Activated T-helper 9 cell treated with anti-CD3 and anti-CD28 coated beads, Interleukin-2, amount 50 U/mL, for 16 hours (primary cell): Measurements from ENCODE around the gene CIPC.

ENCODE experiments used
- DNase-seq: peaks from one replicate; pipeline ENCODE4 v3.0.0-alpha.2; 2020; ENCODE audit warnings: low read depth

The CIPC gene

GRCh38 chr14:77097700-77098528, at the start of gene CIPC:
CIPC (plus strand) TSS chr14:77098258; CDS start chr14:77105709, 7,451 bp downstream.
- DNase-seq: peak; percentile 99

DNA sequence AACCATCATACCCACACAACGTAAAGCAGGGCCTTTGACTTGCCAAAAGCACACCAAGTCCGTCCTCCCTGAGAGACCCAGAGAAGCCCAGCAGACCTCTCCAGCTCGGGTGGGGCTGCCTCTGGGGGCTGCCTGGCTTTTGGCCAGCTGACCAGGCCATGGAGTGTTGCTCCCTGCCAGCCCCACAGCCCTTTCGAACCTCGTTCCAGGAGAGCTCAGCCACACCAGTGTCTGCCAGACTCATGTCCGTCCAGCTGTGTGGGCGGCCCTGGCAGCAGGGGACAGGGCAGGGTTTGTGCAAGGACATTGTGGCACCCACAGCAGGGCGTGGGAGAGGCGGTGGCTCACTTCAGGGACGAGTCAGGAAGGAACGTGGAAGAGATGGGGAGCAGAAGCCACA, 46.9 kb upstream of the CIPC start:
- no peak for DNase-seq

- no peak for DNase-seq
Measured at GRCh38 chr14:77052281-77053044, 45.6 kb upstream of the CIPC start.

- DNase-seq: peak; percentile 61
Measured at GRCh38 chr14:77053046-77053841, 44.8 kb upstream of the CIPC start.

DNA sequence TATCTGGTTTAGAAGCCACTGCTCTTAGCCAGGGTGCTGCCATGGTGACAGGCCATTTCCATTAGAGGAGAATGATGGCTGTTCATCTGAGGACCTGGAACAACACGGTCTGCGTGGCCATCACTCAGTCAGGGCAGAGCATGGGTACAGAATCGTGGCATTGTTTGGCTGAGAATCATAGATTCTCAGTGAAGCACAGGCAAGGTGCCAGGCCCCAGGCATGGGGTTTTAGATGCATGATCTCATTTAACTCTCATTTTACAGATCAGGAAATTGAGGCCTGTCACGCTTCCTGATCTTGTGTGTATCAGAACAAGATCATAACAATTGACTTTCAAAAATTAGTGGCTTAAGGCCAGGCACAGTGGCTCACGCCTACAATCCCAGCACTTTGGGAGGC, 42.8 kb upstream of the CIPC start:
- no peak for DNase-seq

DNA sequence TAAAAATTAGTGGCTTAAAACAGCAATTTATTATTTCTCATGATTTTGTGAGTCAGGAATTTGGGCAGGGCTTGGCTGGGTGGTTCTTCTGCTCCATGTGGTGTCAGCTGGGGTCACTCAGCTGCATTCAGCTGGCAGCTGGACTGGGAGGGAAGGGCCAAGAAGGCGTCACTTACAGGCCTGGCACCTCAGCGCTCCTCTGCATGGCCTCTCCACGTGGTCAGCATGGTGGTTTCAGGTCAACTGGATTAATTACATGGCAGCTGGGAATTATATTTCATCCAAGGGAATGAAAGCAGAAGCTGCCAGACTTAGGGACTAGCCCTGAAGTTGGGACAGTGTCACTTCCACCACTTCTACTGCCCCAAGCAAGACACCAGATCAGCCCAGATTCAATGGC, 42.1 kb upstream of the CIPC start:
- DNase-seq: no peak

GRCh38 chr14:77058117-77058516, 39.9 kb upstream of the CIPC start:
- no peak for DNase-seq

DNA sequence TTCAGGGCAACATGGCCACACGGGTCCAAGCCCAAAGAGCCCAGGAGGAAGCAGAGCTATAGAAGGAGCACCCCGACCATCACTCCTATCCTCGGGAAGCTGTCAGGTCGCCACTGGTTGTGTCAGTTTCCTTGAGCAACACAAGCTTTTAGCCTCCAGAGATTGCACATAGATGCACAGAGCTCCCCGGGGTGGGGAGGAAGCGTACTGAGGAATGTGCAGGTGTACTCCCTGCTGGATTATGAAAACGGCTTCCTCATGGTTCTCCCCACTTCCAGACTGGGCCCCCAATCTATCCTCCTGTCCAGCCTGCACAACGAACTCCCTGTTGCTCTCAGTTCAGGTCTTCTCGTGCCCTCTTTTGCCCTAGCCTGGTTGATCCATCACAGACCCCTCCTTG, 39.3 kb upstream of the CIPC start:
- no peak for DNase-seq

DNA sequence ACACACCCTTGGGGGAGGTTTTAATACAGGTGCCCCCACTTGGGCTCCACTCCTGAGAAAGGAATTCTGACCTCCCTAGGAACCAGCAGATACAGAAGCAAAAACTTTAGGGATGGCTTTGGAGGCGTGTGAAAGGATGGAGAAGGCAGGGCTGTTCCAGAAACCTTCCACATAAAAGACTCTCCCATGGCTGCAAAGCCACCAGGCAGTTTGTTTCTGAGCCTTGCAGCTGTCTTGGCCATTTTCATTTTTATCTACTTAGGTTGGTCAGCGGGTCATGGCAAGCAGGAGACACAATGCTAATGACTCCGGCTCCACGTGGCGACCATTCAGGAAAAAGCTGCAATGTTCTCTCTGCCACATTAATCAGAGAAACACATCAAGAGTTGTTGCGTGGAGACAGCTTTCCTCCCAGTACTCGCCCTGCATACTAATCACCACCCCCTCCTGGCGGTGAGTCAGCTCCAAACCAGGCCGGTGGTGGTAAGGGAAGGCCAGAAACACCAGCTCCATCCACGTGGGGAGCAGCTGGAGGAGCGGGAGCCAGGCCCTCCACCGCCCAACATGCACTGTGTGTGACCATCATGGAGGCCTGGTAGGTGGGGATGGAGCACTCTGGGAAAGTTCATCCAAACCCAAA, 38.7 kb upstream of the CIPC start:
- DNase-seq: peak; percentile 24

DNA sequence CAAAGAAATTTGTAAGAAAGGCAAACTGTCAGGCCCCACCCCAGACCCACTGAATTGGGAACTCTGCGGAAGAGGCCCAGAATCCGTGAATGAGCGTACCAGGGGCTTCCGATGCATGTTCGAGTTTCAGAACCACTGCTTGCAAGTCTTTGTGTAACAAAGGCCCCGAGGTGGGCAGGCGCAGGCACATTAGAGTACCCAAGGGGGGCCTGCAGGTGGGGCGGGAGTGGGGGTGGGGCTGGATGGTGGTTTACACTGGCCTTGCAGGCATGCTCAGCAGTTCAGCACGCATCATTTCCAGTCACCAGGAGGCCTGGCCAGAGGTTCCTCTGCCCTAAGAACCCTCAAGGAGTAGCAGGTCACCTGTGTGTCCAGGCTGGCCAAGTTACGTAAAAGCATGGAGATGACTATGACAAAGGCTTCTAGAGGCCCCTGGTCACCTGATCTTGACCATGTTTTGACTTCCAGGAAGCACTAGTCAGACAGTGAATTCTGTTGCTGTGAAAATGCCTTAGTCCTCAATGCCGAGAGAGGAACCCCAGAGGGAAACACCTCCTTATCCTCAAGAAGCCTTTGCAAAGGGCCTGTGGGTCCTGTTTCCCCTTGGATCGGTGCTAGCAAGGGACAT, 36.3 kb upstream of the CIPC start:
- no peak for DNase-seq

DNA sequence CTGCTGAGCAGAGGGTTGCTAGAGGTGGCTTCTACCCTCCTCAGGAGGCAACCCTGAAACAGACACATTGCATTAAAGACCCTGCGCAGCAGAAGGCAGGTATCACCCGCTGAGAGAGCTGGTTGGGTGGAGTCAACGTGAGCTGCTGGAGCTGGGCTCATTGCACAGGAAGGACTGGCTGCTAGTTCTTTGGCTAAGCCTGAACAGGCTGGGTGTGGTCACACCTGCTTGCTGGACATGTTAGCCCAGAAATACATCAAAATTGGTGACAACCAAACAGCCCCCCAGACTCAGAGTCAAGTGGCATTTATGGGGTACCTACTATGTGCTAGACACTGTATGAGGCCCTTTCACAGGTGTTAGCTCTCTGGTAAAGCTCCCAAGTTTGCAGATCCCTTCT, 35.8 kb upstream of the CIPC start:
- no peak for DNase-seq

DNA sequence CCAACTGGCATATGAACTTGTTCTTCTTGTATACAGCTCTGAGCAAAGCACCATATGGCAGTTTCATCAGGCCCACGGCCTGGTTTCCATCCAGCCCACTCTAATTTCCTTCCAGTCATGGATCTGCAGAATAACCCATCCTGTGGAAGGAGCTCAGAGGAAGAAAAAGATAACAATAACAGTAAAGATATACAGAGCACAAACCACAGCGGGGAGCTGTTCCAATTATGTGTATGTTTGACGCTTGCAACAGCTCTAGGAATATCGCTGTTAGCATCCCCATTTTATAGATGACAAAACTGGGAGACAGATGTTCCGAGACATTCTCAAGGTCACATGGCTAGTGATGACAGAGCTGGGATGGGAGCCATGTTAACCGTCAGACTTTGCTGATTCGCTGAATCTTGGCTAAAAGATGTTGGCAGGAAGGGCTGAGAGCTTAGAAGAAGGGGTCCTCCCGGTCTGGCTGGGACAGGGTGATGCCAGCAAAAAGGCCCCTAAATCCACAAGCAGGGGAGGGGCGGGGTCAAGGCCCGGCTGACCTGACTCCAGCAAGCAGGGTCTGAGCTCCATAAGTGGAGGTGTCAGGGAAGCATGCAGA, 34.4 kb upstream of the CIPC start:
- no peak for DNase-seq

DNA sequence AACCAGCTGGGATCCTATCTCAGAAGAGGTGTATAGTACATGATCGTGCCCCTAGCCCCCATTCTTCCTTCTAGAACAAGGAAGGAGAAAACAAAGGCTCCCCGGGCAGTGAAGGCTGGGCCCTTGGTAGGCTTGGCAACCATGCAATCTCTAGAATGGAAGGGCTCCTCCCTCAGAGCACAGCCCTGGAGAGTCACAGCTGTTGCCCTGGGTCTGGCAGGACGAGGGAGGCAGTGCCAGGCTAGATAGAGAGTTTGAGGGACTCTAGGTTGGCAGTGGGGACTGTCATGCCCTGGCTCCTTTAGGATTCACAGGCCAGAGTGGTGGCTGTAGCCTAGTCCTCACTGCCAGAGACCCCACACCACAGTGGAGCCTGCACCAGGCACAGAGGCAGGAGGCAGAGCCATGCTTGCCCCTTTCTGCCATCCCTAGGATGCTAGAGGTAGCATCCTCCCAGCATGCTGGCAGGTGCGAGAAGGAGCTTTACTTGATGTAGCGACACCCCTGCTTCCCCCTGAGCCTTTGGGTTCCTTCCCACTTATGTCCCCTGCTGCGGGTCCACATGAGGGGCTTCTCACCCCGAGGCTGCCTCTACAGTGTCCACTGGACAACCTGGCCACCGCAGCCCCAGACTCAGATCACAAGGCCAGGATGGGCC, 33.4 kb upstream of the CIPC start:
- no peak for DNase-seq

DNA sequence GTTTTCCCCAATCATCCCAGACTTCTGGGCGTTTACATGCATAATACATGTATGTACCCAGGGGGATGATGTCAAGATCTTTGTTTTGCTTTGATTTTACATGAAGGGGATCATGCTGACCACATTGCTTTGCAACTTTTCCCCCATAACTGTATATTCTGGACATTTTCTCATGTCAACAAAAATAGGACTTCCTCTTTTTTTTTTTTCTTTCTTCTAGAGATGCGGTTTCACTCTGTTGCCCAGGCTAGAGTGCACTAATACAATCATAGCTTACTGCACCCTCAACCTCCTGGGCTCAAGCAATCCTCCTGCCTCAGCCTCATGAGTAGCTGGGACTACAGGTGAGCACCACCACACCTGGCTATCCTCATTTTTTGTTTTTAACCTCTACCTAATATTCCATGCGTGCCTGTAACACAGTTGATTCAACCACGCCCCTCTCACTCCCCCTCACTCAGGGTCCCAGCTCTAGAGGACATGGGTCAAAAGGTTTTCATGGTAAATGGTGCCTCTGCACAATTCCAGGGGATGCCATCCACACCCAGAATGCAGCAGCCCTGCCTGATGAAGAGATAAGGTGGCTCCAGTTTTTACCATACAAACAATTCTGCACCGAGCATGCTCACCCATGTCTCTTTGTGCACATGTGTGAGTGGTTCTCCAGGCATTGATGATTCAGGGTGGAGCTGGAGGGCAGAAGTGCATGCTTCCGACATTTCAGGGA, 32.0 kb upstream of the CIPC start:
- DNase-seq: no peak

- DNase-seq: no peak
Measured at GRCh38 chr14:77066578-77067172, 31.4 kb upstream of the CIPC start.

DNA sequence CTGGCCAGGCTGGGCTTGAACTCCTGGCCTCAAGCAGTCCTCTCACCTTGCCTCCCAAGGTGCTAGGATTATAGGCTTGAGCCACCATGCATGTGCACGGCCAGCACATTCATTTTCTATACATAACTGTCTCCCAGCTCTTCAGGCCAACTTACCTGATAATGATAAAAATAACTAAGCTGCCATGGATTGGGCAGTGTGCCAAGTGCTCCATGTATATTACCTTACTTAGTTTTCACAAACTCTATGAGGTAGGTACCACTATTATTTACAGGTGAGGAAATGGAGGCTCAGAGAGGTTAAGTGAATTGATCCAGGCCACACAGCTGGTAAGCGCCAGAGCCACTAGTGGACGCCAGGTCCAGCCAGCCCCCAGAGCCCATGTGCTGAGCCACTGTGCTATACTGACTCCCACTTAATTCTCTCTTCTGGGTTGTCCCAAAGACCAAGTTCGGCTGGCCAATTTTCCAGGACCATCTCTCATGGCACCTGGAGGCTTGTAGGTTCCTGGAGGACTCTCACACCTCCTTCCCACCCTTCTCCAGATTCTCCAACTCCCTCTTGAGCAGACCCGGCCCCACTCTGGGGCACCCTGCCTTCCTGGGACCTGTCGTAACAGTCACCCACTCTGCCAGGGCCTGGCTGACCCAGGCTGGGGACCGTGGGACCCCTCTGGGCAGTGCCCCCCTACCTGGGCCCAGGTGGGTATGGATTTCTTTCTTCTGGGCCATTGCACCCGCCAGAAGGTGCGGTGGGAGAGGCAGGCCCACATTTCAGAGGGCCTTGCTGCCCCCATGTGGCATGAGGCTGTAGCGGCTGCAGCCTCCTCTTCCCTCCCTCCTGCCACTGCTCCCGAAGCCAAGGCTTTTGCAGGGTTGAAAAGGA, 30.2 kb upstream of the CIPC start:
- DNase-seq: peak; percentile 33

GRCh38 chr14:77068517-77069200, 29.4 kb upstream of the CIPC start:
- DNase-seq: no peak

DNA sequence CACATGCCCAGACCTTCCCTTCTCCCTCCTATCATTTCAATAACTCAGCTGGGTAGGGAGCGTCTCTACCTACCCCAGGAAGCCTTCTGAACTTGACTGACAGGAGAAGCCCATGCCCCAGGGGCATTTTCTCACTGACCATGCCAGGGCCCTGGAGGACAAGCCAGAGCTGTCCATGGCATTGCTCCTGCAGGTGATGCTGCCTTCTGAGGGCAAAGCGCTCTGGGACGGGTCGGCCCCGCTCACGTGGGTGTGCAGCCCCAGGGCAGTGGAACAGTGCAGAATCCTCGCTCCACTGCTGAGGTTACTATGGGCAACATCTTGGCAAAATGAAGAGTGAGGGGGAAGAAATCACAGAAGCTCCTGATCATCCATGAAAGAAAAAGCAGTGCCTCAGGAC, 28.5 kb upstream of the CIPC start:
- no peak for DNase-seq
